GM21528 (cell line): Measurements from ENCODE around the gene VGF.

Experiments
- ATAC-seq: cut with Tn5 transposase; IDR thresholded peaks from one replicate; pipeline ENCODE4 v1.9.1; 2021; ENCODE audit warnings: mild to moderate bottlenecking, moderate library complexity; ENCODE audit not compliant: unreplicated experiment, low FRiP score

VGF gene

DNA sequence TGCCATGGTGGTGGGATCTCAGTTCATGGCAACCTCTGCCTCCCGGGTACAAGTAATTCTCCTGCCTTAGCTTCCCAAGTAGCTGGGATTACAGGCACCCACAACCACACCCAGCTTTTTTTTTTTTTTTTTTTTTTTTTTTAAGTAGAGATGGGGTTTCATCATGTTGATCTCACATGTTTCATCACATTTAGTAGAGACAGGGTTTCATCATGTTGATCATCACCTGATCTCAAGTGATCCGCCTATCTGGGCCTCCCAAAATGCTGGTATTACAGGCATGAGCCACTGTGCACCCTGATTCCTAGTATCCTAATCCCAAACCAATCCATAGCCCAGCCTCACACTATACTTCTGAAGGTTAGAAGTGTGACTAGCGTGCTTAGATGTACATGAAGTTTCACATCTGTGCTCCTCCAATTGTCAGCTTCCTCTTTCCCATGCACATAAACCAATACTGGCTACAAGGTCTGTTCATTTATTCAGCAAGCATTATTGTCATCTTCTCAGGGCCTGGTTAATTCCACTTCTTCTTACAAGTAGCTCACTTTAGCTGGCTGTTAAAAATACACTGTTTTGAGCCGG is 21.6 kb upstream of the VGF start:
- no peak for ATAC-seq

DNA sequence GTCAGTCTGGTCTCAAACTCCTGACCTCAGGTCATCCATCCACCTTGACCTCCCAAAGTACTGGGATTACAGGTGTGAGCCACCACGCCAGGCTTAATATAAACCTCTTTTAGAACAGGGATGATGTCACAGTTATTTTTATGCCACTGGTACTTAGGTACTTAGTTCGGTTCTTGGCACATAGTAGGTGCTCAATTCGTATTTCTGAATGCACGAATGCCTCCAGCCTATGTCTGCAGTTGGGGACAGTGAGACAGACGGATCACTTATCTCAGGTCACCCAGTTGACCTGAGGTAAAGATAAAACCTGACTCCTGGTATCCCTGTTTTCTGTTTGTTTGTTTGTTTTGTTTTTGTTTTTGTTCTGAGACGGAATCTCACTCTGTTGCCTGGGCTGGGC is 20.8 kb upstream of the VGF start:
- ATAC-seq: no peak

DNA sequence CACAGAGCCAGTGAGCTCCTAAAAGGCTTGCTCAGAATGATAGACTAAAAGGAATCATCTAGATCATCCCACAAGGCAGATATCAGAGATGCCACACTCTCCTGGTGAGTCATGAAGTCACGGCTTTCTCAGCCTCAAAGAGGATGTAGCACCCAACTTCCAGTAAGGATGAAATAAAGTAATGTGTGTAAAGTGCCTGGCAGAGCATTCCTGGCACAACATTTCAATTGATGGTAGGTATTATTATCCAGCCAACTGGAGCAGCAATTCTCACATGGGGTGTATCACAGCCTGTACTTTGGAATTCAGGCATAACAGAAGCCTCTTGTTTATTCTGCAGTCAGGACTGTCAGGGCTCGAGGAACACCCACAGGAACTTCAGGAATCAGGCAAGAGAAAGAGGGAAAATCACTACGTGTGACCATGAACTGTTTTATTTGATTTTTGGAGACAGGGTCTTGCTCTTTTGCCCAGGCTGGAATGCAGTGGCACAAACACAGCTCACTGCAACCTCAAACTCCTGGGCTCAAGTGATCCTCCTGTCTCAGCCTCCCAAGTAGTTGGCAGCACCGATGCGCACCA is 20.0 kb upstream of the VGF start:
- no peak for ATAC-seq

DNA sequence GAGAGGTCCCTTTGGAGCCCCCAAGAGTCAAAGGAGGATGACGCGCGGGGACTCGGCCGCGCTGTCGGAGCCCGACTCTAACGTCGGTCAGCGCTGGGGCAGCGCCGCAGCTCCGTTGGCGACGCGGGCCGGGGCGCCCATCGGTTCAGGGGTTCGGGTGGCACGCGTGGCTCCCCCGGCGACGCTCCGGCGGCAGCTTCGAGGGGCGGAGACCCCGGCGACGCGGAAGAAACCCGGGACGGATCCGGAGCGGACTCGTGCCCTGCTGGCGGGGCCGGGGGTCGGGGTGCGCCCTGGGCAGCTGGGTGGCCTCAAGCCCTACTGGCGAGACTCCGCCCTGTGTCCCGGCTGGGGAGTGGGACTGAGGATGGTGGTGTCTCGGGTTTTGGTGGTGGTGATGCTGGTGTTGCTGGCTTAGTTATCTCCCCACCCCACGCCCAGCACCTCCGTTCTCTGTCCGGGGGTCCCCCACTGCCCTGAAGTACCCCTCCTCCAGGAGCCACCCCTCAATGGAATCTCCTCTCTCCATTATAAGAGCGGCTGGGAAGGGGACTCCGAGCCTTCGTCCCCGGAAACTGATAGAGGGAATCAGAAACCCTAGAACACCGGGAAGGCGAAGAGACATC is 14.9 kb upstream of the VGF start, which contains the start of gene NAT16:
Gene NAT16, minus strand, starts transcription at position 164 of the 626 bp plus-strand sequence. CDS start 5,486 bp downstream, outside the sequence.
- no peak for ATAC-seq

DNA sequence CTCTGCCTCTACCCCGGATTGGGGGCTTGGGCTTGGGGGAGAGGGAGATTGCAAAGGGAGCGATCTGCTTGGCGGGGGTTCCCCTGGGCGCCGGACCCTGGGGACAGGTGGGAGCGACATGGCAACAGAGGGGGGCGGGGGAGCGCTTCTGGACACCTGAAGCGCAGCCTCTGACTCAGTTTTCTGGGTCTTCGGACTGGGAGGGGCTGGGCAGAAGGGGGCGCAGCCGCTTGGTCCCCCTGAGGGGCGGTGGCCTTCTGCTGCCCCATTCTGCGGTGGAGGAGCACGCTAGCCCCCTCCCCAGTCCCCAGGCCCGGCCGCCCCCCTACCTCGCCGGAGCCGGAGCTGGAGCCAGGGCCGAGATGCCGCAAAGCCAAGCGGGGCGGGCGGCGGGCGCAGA is 14.3 kb upstream of the VGF start:
- ATAC-seq: no peak

DNA sequence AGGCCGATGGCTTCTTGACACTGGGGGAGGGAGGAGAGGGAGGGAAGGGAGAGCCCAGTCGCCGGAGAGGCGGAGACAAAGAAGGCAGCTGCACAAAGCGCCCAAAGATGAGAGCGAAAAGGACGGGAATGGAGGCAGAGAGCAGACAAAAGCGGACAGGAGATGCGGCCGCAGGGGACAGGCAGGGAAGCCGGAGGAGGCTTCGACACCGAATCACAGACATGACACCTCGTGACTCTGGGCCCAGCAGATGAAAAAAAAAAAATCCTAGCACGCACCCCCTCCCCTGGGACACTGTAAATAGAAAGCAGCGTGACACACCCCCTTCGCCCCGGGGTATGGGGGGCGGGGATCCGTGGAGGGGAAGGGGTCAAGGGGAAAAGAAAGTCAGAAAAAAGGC is 13.7 kb upstream of the VGF start:
- ATAC-seq: no peak

DNA sequence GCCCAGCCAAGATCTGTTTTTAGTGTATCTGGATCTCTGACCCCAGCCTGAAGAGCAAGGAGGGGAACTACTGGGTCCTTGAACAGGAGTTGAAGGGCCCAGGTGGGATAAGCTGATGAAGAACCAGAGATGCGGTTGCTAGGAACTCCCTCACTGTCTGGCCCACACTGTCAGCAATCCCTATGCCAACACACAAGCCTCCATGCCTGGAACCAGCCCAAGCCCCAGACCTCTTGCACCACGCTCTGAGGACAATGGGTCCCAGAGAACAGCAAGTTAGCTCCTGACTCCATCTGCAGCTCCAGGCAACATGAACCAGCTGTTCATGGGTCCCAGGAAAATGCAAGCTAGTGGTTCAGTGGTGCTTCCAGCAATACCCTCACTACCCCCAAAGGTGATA is 12.3 kb upstream of the VGF start:
- no peak for ATAC-seq

DNA sequence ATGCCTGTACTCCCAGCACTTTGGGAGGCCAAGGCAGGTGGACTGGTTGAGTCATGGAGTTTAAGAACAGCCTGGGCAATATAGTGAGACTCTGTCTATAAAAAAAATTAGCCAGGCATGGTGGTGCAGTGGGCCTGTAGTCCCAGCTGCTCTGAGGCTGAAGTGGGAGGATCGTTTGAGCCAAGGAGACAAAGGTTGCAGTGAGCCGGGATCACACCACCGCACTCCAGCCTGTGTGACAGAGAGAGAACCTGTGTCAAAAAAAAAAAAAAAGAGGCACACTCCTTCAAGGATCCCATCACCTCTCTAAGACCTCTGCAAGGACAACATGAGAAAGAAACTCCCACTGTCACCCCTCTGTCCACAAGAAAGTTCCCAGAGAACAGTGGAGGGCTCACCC is 10.3 kb upstream of the VGF start:
- ATAC-seq: no peak

DNA sequence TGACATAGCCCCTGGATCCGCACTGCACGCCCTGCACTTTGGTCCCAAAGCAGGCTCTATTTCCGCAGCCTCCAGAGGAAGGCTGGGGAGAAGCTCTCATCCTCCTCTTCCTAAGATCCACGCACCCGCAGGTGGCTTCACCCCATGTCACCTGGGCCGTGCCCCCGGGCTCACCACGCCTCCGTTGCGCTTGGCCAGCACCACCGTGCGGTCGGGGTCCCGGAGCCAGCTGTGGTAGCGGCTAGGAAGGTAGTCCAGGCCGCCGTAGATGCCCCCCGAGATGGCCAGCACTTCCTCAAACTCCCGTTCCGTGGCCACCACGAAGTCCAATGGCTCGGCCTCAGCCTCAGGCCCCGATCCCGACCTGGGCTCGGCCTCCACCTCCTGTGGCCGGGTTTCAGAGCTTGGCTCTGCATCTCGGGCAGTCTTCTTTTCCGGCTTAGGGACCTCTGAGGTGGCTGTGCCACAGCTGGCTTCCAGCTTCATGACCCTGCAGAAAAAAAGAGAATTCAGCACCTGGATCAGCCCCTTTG is 9.0 kb upstream of the VGF start:
- ATAC-seq: no peak

DNA sequence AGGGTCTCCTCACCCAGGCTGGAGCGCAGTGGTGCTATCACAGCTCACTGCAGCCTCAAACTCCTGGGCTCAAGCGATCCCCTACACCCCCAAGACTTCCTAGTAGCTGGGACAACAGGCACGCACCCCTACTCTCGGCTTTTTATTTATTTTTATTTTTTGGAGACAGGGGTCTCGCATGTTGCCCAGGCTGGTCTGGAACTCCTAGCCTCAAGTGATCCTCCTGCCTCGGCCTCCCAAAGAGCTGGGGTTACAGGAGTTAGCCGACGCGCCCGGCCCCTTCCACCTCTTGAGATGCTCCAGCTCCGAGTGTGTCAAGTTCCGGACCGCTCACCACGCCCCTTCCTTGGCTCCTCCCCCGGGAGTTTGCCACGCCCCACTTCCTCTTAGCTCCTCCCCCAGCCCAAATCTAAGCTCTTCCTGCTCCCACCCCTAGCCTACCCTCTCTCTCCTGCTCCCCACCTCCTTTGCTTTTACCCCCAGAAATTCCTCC is 8.4 kb upstream of the VGF start:
- ATAC-seq: no peak

DNA sequence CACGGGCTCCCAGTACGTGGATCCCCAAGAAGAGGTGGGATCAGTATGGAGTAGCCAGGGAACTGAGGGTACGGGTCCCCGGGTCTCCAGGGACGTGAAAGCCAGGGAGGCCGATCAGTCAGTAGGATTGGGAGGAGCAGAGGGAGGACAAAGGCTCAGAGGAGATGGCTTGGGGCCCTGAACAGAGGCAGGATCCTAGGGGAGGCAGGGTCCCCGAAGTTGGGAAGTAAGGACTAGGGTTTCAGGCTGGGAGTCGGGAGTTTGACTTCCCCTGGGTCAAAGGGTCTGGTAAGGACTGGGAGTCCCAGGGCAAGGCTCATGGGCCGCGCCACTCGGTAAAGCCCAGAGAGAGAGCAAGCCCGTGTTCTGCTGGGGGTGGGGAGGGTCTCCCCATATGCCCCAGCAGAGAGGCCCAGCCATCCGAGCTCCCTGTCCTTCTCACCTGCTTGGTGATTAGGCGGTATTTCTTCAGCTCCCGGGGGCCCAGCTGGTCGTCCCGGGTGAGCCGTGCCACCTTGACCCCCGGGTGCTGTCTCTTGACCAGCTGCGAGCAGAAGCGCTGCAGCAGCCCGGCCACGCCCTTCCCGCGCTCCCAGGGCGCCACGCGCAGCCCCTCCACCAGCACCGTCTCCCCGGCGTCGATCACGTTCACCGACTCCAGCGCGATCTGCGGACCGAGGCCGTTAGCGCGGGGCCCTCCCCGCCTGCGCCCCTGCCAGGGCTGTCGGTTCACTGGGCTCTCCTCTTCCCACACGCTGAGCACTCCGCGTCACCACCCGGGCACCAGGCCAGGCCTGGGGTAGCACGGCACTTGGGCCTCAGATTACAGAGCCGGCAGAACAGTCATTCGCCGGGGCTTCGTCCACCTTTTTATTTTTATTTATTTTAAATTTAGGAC is 7.7 kb upstream of the VGF start:
- no peak for ATAC-seq

DNA sequence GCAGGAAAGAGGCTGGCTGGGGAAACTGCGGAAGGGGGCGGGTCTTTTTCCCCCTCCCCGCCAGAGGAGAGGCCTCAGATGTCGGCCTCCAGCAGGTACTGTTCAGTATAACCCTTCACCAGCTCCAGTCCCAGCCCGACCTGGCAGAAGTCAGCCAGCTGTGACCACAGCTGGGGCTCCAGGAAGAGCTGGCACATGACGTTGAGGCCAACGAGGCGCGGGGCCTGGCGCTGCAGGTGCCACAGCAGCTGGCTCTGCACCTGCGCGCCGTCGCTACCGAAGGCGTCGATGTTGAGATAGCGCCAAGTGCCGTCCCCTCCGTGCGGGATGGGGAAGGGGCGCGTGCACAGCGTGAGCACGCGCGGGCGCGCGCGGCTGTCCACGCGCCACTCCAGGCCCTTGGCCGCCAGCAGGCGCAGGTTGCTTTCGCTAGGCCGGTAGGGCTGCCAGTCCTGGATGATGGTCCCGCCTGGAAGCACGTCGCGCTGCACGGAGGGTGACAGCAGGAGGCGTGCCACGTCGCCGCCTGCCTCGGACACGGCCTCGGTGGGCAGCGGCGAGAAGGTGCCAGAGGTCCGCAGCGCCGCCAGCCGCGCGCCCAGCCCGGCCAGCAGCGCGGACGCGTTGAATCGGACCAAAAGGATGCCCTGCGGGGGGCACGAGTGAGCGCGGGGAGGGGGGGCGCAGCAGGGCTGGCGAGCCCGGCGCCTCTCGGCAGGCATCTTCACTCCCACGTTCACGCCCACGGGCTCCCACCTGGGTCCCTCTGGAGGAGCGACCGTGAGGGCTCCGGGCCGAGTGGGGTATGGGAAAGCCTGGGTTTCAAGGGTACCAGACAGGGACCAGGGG is 6.9 kb upstream of the VGF start:
- no peak for ATAC-seq

DNA sequence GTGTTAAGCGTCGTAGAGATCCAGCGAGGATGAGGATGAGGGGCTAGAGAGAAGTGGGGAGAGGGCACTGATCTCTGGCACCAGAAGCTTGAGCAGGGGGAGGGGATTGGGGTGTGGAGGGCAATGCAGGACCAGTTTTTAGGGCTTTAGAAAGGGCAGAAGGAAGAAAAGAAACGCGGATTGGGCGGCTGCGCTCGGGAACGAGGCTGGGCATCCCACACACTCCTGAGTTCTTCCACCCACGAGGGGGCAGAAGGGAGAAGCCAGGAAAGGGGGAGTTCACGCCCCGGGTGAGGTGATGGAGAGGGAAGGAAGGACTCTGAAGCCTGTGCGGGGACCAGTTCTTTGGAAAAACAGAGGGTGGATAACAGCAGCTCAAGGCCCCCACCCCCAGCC is 6.1 kb upstream of the VGF start:
- no peak for ATAC-seq

DNA sequence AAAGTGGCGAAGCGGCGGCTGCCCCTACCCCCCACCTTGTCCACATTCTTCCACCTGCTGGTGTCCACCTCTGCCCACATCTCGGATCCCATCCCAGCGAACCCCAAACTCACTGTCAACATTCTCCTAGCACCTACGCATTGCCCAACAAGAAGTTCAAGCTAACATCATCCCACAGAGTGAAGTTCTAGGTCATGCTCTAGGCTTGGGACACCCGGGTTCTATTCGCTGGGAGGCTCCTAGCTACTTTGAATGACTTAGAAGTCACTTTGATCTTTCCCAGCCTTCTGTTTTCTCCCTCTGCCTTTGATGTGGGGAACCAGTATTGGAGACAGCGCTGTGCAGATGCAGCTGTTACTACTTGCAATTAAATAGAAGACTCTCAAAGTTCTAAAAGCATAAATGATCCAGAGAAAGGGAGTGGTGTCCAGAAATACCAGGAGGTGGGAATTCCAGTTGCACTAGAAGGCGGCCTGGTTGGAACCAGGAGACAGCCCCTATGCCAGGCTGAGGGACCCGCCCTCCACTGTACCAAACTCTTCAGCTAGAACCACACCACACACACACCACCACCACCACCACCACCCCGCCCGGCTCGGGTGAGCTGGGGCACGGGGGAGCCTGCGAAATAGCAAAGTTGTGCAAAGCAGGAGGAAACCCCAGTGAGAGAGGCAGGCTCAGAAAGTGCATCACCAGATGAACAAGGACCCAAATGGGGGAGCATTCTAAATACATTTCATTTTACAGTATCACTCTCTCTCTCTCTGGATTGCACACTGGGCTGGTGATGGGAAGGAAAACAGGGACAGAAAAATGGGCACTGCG is 5.5 kb upstream of the VGF start:
- no peak for ATAC-seq

DNA sequence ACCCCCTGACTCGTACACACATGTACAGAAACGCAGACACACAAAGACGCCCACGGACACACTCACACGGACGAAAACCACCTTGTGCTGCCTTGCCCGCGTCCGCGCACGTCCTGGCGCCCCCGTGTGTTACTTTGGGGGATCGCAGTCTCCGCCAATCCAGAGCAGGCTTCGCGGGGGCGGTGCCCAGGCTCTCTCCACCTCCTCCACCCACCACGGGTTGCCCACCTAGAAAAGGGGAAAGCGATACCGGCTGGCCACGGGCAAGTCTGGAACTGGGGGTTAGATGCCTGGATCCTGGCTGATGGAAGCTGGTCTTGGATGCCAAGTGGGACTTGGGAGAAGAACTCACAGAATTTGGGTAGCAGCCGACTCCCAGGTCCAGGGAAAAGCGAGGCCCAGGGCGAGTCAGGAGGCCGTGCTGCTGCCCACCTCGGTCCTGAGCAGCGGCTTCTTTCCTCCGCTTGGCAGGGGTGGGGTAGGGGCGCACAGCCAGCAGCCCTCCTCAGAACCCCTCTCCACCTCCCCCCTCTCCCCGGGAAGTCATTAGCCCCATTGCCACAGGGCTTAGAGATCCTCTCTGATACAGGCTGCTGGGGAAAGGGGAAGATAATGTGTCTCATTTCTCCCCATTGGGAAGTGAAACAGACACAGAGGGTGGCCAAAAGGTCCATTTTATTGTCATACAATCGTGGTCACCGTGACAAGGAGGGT is 4.6 kb upstream of the VGF start:
- peak; percentile 45 for ATAC-seq

DNA sequence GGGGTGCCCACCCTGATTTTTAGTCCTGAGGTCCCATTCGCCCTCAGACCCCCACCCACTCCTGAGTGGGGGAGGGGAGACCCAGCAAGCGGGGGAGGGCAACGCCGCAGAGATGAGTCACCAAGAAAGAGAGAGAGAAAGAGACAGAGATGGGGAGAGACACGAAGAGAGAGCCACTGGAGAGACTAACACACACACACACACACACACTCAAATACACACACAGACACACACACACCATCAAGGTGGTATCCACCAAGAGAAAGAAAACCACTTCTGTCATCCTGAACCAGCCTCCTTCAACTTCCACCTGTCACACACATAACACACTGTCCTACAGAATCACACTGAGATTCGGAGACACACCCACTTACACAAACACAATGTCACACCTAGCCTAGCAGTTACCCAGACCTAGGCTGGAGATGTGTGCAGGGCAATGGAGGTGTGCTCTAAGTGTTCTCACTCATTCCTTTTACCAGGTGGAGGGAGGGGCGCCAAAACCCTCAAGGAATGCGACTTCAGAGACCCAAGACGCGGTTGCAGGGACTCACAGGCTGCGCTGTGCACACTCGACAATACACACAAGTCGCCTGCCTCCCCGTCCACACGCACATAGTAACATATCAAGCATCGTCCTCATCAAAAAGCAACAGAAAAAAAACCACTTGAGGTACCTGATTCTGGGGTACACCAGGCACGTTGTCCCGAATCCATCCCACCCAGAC is 3.9 kb upstream of the VGF start:
- ATAC-seq: no peak

DNA sequence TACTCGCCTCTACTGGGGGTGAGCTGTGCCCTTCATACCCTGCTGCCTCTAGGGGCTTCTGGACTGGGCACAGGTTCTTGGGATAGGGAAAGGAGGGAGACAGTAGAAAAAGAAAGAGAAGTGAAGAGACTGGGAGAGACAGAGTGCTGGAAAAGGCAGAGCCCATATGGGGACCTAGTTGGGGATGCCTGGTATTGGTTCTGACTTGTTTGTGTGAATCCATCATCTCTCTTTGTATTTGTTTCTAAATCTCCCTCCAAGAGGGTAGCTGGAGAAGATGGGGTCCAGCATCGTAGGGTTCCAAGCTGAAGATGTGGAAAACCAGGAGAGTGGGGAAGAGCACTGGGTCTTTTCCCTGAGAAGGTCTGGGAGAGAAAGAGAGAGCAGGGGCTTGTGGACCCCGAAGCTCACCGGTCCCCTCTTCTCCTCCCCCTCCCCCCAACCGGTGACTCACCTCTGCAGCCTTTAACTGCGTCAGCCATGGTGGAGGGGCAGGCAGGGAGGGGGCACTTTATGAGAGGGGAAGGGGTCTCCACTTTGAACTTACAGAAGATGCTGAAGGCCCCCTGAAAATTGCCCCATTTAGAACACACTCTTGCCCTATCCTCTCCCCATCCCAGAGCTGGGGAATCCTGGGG is 3.2 kb upstream of the VGF start:
- ATAC-seq: no peak
